GM21447 (cell line): ENCODE results near the gene LDLRAD4.

Experiments
- ATAC-seq: cut with Tn5 transposase; IDR thresholded peaks from one replicate; pipeline ENCODE4 v1.9.1; 2021; ENCODE audit not compliant: unreplicated experiment

LDLRAD4 gene

GRCh38 chr18:13399511-13399910 lies 181.0 kb downstream of the LDLRAD4 start:
- ATAC-seq = no peak

- ATAC-seq = no peak
Observed at GRCh38 chr18:13400636-13401315, 182.2 kb downstream of the LDLRAD4 start.

GRCh38 chr18:13401404-13401803 lies 182.8 kb downstream of the LDLRAD4 start:
- ATAC-seq = no peak

- no peak for ATAC-seq
Observed at GRCh38 chr18:13401826-13402225, 183.3 kb downstream of the LDLRAD4 start.

GRCh38 chr18:13403786-13404549 lies 185.4 kb downstream of the LDLRAD4 start:
- no peak for ATAC-seq

- ATAC-seq = no peak
Observed at GRCh38 chr18:13405305-13406038, 186.9 kb downstream of the LDLRAD4 start.

DNA sequence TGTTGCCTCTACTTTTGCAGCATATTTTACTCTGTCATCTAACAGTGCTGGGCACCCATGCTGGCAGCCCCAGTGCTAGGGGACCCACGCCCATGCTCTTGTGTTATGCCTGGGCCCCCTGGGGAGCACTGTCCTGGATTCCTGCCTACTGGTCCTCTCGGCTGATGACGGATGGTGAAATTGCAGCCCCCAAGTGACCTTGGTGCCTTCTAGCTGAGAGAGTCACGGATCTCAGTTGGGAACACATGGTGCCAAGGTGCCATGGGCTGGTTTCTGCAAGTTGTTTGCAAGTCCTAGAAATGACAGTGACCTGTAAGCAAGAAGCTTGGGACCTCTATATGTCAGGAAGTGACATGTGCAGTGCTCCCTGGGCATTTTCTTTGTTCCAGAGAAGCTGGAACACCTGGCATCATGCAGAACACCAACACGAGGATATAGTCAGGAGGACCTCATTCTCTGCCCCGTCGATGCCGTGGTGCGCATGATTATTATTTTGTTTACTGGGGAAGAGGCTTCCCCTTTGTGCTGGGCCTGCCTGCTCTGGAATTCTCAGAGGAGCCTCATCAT lies 187.6 kb downstream of the LDLRAD4 start:
- no peak for ATAC-seq

DNA sequence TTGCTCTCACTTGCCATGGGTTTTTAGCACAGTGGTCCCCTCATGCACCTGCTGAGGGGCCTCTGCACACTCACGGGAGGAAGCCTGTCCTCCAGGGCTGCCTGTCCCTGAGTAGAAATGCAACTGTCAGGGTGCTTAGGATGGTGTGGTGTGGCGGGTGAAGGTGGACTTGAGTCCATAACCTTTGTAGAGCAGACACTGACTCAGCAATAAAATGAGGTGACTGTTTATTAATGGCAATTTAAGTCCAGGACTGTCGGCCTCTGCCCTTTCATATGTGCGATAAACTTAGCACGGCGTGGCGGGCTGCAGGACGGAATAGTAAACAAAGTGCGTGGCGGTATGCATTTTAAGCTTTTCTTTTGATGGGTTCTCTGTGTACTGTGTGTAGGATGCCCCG lies 188.2 kb downstream of the LDLRAD4 start:
- no peak for ATAC-seq

GRCh38 chr18:13407484-13407883 lies 188.9 kb downstream of the LDLRAD4 start:
- ATAC-seq = no peak

- ATAC-seq = no peak
Observed at GRCh38 chr18:13409026-13409425, 190.5 kb downstream of the LDLRAD4 start.

GRCh38 chr18:13409997-13410396 lies 191.4 kb downstream of the LDLRAD4 start:
- no peak for ATAC-seq

DNA sequence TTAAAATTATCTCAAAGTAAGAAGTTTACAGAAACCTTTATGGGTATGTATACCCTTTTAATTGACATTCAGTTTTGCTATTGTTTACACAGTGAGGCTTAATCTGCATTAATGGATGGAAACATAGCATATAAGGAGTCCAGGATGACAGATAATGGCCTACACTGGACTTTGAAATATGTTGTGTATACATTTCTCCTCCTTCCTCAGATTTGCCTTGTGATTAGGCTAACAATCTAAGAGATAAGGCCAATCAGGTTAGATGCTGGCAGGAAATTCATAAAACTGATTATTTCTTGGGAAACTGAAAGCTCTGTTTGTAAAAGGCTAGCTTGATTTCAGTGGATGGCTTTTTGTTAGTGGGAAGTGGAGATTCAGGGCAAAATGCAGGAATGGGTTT lies 191.9 kb downstream of the LDLRAD4 start:
- no peak for ATAC-seq

DNA sequence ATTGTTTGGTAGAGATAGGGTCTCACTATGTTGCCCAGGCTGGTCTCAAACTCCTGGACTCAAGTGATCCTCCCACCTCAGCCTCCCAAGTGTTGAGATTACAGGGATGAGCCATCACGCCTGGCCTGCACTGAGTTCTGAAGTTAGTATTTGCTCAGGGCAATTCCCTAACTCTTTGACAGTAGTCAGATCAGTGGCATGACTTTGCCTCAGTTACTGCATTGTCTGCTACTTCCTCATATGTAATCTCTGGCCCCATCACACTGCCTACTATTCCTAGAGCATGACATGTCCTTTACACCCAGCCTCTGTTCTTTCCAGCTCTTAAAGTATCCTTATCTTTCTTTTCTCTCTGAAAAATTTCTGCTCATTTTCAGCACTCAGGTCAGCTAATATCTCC lies 193.5 kb downstream of the LDLRAD4 start:
- ATAC-seq = no peak

- ATAC-seq = no peak
Observed at GRCh38 chr18:13412901-13413300, 194.3 kb downstream of the LDLRAD4 start.

GRCh38 chr18:13414102-13414501 lies 195.5 kb downstream of the LDLRAD4 start:
- ATAC-seq = no peak

GRCh38 chr18:13414521-13414920 lies 196.0 kb downstream of the LDLRAD4 start:
- ATAC-seq = no peak

- no peak for ATAC-seq
Observed at GRCh38 chr18:13415736-13416135, 197.2 kb downstream of the LDLRAD4 start.

DNA sequence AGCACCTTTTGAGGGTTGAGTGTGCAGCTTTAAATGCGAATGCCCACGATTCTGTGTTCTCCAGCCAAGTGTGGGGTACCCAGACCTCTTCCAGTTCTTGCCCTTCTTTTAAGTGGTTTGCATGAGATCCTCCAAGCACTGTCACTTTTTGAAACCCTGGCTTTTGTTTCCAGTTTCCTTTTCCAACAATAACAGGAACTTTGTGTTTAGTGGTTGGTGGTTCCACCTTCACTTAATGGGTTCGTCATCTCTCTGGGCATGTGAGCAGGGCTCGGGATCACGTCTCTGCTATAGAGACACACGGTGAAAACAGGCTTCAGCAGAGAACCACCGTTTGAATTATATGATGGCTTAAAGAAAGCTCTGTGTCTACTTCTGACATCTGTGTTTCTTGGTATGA lies 197.6 kb downstream of the LDLRAD4 start:
- ATAC-seq = no peak

DNA sequence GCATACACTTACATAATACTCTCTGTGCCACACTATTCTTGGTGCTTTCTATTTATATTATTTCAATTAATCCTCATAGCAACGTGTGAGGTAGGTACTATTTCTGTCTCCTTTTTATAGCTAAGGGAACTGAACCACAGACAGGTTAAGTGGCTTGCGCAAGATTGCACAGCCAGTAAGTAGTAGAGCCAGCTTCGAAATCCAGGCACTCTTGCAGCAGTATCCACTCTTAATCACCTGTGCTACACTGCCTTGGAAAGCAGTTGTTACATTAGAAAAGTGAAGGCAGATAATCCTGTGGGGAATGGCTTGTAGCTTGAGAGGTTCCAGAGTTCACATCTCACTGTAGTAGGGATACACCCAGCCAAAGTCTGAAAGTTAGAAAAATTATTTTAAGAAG lies 198.3 kb downstream of the LDLRAD4 start:
- ATAC-seq = no peak

GRCh38 chr18:13418013-13418710 lies 199.6 kb downstream of the LDLRAD4 start:
- ATAC-seq = no peak
